Urinary bladder (tissue), 4 donors: ENCODE results near the gene VGLL4. TPM values are rescaled to one million over a fixed set of nuclear protein-coding genes. Genes with fewer than 3 reads are reported as not detected.
A peak's percentile ranks its signal among the peaks of the same experiment; 100 is the strongest.

Source experiments
- DNase-seq: peaks from one replicate; pipeline ENCODE4 v3.0.0-alpha.2; 2015; ENCODE audit errors: extremely low spot score
- H3K27ac ChIP-seq: one replicate; pipeline ENCODE4 v1.5.1; 2013; ENCODE audit warnings: low read depth, mild to moderate bottlenecking, moderate library complexity
- H3K36me3 ChIP-seq: one replicate; pipeline ENCODE4 v1.6.1; 2013; ENCODE audit warnings: mild to moderate bottlenecking, moderate library complexity; ENCODE audit not compliant: insufficient read depth
- H3K4me1 ChIP-seq: one replicate; pipeline ENCODE4 v1.6.1; 2013; ENCODE audit warnings: mild to moderate bottlenecking, moderate library complexity; ENCODE audit not compliant: insufficient read depth
- H3K4me3 ChIP-seq: one replicate; pipeline ENCODE4 v1.5.1; 2013; ENCODE audit warnings: low read depth, low read length
- WGBS: extraction: QIAGEN DNeasy Blood & Tissue Kit; methylation state at CpG from one replicate; pipeline ENCODE4 v1.1.7; 2013; 5-methylcytosine and 5-hydroxymethylcytosine counted together
- polyA plus RNA-seq: library from polyadenylated mRNA; stranded (reverse); fragments of 200-250 nt; gene quantifications from one replicate; pipeline ENCODE4 v1.2.3, GENCODE V29; 2013
- total RNA-seq: library from RNA; depleted of rRNA; stranded (reverse); fragments of >200 nt; gene quantifications from one replicate; pipeline ENCODE4 v1.2.3, GENCODE V29; 2014
- donor health status: healthy with polysubstance abuse.
- donor health status: healthy.

VGLL4 gene
- total and polyA plus RNA-seq, 2 donors: 42.3 to 77.1 TPM

DNA sequence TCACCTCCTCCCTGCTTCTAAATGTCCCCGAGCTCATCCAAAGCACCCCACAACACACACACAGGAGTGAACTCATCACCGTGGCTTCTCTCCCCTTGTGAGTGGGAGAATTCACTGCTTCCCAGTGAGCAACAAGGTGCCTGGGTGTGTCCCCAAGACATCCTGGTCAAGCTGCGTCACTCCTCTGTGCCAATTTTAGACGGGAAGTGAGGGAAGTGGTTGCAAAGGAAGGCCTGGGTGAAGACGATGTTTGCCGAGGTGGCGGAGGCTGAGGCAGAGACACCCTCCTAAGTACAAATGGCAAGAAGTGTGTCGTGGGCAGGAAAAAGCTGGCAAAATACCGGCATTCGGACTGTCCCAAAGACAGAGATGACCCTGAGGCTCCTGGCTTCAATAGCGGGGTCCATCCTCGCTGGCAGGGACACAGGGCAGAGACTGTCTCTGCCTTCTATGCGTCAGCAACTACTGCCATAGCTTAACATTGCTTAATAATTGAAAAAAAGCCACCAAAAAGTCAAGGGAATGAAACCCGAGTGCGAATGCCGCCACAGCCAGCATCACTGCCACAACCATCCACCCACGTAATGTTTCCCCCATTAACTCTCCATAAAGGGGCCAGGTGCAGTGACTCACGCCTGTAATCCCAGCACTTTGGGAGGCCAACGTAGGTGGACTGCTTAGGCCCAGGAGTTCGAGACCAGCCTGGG lies 72.8 kb downstream of the VGLL4 start:
- Histone ChIP-seq H3K27ac (no peak overlapping the region), H3K36me3 (no peaks in the 10 kb centered on the region), H3K4me1 (no peaks in the 10 kb centered on the region), H3K4me3 (no peak overlapping the region)
- no peak for DNase-seq
- 83% methylated on average over 20 of the region's 20 CpGs for WGBS

DNA sequence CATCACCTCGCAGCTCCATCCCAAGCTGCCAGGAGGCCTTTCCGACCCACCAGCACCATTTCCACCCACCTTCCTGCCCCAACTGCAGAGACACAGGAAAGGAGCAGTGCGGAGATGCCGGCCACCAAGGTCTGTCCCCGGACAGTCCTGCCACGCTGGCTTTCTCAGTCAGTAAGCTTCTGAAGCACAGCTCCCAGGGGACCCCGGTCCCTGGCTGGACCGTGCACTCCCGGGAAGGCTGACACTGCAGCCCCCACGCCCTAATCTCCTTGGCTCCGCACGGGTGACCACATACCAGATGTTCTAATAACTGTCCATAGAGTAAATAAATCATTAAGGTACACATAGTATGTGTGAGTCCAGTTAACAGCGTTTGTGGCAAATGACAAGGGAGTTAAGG lies 73.5 kb downstream of the VGLL4 start:
- WGBS: 51% methylated on average over 13 of the region's 13 CpGs
- Histone ChIP-seq H3K4me1 (no peaks in the 10 kb centered on the region), H3K4me3 (no peak overlapping the region), H3K36me3 (no peaks in the 10 kb centered on the region), H3K27ac (peak overlapping the region; percentile 26)
- DNase-seq: no peak

DNA sequence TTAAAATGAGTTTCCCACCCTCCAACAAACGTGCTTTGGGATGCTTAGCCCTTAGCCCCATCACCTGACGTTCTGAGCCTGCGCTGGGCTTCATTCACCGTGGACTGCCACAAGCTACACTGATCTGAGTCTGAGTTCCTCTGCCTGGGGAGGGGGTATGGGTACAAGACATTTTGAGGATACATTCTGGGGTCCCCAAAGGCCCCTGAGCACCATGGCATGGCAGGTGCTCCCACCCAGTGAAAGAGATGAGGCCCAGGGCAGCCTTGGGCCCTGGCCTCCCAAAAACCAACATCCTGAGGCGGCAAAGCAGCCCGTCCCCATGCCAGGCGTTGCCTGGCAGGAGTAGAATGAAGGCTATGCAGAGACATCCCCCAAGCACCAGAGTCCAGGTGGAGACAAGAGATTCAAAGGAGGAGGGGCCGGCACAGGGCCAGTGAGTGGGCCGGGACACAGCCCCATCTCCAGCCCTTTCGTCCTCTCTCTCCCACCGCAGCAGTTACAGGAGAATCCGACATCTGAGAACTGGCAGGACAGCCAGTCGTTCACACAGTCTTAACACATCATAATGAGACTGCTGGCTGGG lies 74.5 kb downstream of the VGLL4 start:
- Histone ChIP-seq H3K4me3 (no peak overlapping the region), H3K27ac (peak overlapping the region; percentile 28), H3K4me1 (no peaks in the 10 kb centered on the region), H3K36me3 (no peaks in the 10 kb centered on the region)
- 77% methylated on average over 13 of the region's 13 CpGs for WGBS
- no peak for DNase-seq

DNA sequence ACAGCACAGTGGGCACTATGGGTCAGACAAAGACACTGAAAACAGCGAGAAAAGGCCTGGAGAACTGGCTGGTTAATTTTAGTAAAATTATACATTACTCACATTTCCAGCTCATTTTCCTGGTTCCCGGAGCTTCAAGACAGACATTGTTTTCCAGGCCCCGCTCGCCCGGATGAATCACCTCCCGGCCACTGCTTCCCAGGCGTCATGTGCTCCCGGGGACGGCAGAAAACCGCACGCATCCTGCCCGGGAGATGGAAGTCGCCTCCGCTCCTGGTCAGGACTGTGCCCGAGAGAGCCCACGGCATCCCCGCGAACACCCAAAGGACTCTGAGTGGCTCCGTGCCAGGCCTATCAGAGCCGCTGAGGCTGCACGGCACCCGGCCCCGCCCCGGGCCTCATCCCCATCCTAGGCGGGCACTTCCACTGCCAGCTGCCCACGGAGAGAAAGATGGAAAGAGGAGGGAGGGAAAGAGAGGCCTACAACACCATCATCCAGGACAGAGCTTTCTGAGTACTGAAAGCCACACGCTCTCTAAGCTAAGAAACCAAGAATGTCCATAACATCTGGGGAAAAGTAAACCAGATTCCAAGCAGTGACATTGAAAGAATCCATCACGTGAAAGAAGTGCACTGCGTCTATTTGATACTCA lies 75.1 kb downstream of the VGLL4 start:
- H3K27ac ChIP-seq: peak overlapping the region; percentile 88
- DNase-seq: no peak
- no peak overlapping the region for H3K4me3 ChIP-seq
- 30% methylated on average over 29 of the region's 29 CpGs for WGBS
- H3K36me3 ChIP-seq: no peaks in the 10 kb centered on the region
- H3K4me1 ChIP-seq: no peaks in the 10 kb centered on the region

DNA sequence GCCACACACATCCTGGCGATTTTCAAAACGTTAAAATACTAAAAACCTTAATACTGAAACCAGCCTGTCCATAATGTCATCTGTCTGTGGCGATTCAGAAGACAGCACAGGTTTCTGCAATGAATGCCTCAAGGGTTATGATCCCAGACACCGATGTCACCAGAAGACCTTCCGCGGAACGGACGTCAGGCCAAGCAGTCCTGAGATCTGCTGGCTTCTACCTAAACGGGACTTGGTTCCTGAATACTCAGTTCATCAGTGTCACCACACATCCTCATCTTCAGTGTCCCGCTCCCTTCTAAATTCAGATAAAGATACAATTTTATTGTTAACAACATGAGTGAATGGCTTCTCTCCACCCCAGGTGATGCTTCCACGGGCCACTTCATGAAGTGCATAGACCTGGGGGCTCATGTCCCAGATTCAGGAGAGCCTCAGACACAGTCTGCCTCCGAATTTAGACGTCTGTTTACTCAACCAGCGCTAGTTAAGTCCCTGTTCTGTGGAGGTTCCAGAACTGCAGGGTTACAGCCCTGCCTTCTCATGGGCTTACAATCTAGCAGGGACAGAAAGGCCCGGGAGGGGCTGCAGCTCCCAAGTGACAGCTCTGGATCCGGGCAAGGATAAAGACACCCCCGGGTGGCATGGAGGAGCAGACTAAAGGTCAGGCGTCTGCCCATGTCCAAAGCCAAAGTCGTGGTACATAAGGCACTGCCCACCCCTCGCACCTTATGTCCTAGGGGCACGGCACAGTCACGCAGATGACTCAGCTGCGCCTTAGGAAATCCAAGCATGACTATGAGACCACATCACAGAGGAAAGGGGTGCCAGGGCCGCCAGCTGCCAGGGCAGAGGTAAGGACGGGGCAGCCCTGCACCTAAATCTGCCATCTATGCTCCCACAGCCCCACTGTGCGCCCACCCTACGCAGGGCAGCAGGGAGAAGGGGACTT lies 75.9 kb downstream of the VGLL4 start:
- peak overlapping the region; percentile 77 for H3K27ac ChIP-seq
- WGBS: 84% methylated on average over 27 of the region's 27 CpGs
- H3K4me1 ChIP-seq: no peaks in the 10 kb centered on the region
- DNase-seq: no peak
- no peaks in the 10 kb centered on the region for H3K36me3 ChIP-seq
- H3K4me3 ChIP-seq: no peak overlapping the region

DNA sequence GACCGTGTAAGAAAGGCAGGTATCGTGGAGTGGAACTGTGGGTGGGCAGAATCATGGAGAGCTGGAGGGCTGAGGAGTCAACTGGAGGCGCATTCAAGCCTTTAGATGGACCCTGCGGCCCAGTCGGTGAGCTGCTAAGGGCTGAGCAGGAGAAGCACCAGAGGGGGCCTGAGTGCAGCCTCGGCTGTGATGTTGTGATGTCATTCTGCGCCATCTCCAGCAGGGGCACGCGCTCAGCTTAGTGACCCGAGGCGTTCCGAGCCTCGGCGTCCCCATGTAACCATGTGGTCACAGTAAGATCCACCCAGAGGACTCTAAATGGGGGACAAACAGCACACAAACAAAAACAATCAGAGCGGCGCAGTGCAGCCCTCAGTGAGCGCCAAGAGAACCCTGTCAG lies 76.8 kb downstream of the VGLL4 start:
- Histone ChIP-seq H3K27ac (no peak overlapping the region), H3K36me3 (no peaks in the 10 kb centered on the region), H3K4me3 (no peak overlapping the region), H3K4me1 (no peaks in the 10 kb centered on the region)
- no peak for DNase-seq
- 88% methylated on average over 17 of the region's 17 CpGs for WGBS

DNA sequence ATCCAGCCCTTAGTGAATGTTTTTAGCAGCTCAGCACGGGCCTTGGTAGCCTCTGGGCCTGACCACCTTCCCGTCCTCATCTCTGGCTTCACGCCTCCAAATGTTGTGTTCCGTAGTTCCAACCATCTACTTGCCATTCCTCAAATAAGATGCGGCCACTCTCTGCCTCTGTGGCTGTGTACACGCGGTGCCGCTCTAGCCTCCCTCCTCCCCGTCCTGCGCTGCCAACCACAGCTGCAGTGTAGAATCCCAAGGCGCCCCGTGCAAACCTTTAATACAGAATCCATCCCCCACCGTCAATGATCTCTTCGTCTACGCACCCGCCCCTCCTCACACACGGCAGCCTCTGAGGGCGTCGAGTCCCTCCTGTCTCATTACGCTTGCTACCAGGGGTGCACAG lies 77.2 kb downstream of the VGLL4 start:
- WGBS: 96% methylated on average over 20 of the region's 20 CpGs
- DNase-seq: no peak
- peaks cover 2% of the 10 kb centered on the region for H3K4me1 ChIP-seq
- no peaks in the 10 kb centered on the region for H3K36me3 ChIP-seq
- no peak overlapping the region for H3K4me3 ChIP-seq
- H3K27ac ChIP-seq: no peak overlapping the region

DNA sequence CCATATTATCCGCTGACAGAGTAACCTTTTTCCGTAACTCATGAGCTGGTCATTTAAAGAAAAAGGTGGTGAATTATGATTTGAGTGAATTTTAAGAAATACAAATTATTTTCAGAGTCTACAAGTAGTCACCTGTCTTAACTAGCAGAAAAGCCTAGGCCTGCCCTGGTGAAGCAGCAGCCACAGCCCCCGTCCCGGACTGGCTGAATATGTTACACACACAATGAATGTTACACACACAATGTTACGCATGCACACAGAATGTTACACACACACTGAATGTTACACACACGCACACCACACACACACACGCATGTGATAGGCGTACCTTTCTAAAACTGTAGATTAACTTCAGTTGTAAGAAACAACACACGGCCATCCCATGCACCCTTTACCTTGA lies 77.8 kb downstream of the VGLL4 start:
- DNase-seq: no peak
- no peak overlapping the region for H3K27ac ChIP-seq
- H3K4me1 ChIP-seq: peaks cover 2% of the 10 kb centered on the region
- H3K36me3 ChIP-seq: no peaks in the 10 kb centered on the region
- 96% methylated on average over 9 of the region's 9 CpGs for WGBS
- H3K4me3 ChIP-seq: no peak overlapping the region

DNA sequence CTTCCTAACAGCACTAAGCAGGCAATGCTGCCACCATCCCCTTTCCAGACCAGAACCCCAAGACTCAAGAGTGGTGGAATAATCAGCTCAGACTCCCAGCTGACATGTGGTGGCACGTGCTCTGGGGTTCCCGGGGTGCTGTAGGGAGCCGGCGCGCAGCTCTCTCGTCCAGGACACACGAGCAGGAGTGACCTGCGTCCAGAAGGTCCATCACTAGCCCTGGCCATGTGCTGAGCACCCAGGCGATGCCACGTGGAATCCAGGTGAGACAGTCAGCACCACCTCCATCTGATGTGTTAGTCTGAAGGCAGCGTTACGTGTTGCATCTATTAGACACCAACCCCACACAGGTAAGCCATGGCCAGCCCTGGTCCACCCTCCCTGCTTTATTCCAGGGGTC lies 78.2 kb downstream of the VGLL4 start:
- Histone ChIP-seq H3K4me1 (peaks cover 2% of the 10 kb centered on the region), H3K4me3 (no peak overlapping the region), H3K27ac (no peak overlapping the region), H3K36me3 (no peaks in the 10 kb centered on the region)
- no peak for DNase-seq
- 93% methylated on average over 12 of the region's 12 CpGs for WGBS

DNA sequence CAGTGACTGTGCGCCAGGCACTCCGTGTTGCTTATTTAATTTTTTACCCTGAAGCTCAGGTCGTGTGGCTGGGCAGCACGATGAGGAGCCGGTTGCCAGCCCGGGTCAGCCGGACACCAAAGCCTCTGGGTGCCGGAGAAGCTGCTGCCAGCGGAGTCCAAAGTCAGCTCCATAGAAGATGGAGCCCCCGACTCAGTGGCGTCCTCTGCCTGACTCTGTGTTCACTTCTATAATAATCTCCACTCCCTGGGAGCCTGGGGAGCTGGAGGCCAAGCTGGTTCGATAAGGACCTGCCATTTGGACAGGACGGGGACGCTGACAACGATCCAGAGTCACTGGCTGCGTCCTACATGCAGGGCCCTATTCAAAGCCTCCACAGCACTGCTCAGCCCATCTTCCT lies 78.6 kb downstream of the VGLL4 start:
- H3K27ac ChIP-seq: no peak overlapping the region
- no peaks in the 10 kb centered on the region for H3K36me3 ChIP-seq
- peaks cover 2% of the 10 kb centered on the region for H3K4me1 ChIP-seq
- no peak for DNase-seq
- 89% methylated on average over 16 of the region's 16 CpGs for WGBS
- no peak overlapping the region for H3K4me3 ChIP-seq

DNA sequence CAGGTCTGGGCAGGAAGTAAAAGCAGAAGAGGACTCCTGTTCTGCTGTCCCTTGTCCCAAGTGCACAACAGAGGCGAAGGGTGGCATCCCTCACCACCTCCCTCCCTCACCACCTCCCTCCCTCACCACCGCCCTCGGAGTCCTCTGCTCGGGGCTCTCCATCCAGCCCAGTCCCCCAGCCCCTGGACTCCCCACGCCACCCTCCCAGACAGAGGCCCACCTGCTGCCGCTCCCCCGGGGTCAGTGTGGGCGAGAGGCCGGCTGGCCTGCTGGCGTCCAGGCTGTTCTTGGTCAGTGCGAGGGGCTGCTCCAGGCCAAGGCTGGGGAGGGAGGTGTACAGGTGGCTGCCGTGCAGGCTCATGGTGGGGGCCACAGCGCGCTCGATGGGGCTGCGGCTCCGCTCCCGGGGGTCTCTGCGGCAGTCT lies 79.1 kb downstream of the VGLL4 start:
- H3K27ac ChIP-seq: no peak overlapping the region
- H3K36me3 ChIP-seq: no peaks in the 10 kb centered on the region
- no peak overlapping the region for H3K4me3 ChIP-seq
- WGBS: 93% methylated on average over 19 of the region's 19 CpGs
- no peak for DNase-seq
- peaks cover 2% of the 10 kb centered on the region for H3K4me1 ChIP-seq

DNA sequence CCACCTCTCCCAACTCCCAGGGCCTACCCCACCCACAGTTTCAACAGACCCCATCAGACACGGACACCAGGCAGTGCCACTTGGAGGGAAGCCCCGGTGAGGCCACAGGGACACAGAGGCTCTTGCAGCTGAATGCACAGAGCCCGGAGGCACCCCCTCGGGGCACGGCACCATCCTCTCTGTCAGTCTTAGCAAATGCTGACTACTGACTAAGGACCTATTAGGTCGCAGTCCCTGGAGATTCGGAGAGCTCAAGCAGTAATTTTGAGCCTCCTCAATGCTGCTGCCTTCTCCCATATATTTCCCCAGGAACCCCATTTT lies 79.9 kb downstream of the VGLL4 start:
- Histone ChIP-seq H3K4me3 (no peak overlapping the region), H3K27ac (no peak overlapping the region), H3K4me1 (peaks cover 2% of the 10 kb centered on the region), H3K36me3 (no peaks in the 10 kb centered on the region)
- DNase-seq: no peak
- WGBS: 90% methylated on average over 7 of the region's 7 CpGs

DNA sequence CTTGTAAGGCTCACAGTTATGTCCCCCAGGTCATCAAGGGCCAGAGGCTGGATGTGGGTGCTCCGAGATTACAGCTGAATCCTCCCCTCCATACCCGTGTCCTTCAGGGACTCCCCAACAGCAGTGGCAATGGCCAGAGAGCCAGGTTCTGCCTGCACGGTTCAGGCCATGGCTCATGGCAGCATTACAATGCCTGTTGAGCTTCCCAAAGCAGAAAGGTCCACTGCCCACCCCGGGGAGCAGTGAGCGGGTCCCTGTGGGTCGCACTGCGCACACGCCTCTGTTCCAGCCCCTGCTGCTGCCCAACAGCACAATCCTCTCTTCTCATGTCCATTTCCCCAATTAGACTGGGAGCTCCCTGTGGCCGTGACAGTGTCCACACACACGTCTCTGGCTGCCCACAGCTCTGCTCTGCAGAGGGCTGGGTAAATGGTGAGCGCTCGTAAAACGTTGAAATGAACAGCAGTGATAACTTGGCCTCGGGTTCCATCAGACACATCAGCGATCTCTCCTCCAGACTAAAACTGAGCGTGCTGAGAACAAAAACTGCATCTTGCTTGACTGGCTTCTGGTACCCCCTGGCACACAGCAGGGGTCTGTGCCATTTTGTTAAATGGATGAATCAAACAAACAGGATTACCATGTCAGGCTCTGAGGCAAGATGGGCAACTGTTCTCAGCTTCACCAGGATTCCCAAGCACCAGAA lies 80.4 kb downstream of the VGLL4 start:
- Histone ChIP-seq H3K4me1 (peaks cover 2% of the 10 kb centered on the region), H3K4me3 (no peak overlapping the region), H3K36me3 (no peaks in the 10 kb centered on the region), H3K27ac (no peak overlapping the region)
- 88% methylated on average over 16 of the region's 16 CpGs for WGBS
- DNase-seq: no peak
